Endometrial microvascular endothelial cells (primary cell): ENCODE measurements around the gene TBC1D14. TPM values are rescaled to one million over a fixed set of nuclear protein-coding genes. Genes with fewer than 3 reads are reported as not detected.
"Not testable (repeated sequence)": the region's sequence is repeated elsewhere in the genome, so short reads cannot be mapped to it uniquely, and the experiment has no call there.

Experiments
- in situ Hi-C: cut with HindIII; loops from 2 replicates; pipeline ENCODE4 v1.10.0; 2017; ENCODE audit warnings: low sequenced_read_pairs, low pct_unique_long_range_greater_than_20kb; ENCODE audit errors: inconsistent ontology term
- total RNA-seq: library from RNA; depleted of rRNA; stranded (reverse); fragments of >200 nt; gene quantifications from one replicate; pipeline ENCODE4 v1.2.3, GENCODE V29; 2015; ENCODE audit errors: inconsistent ontology term

The TBC1D14 gene
- total RNA-seq, 1 donor from 2014 or later, result 14.5 TPM

DNA sequence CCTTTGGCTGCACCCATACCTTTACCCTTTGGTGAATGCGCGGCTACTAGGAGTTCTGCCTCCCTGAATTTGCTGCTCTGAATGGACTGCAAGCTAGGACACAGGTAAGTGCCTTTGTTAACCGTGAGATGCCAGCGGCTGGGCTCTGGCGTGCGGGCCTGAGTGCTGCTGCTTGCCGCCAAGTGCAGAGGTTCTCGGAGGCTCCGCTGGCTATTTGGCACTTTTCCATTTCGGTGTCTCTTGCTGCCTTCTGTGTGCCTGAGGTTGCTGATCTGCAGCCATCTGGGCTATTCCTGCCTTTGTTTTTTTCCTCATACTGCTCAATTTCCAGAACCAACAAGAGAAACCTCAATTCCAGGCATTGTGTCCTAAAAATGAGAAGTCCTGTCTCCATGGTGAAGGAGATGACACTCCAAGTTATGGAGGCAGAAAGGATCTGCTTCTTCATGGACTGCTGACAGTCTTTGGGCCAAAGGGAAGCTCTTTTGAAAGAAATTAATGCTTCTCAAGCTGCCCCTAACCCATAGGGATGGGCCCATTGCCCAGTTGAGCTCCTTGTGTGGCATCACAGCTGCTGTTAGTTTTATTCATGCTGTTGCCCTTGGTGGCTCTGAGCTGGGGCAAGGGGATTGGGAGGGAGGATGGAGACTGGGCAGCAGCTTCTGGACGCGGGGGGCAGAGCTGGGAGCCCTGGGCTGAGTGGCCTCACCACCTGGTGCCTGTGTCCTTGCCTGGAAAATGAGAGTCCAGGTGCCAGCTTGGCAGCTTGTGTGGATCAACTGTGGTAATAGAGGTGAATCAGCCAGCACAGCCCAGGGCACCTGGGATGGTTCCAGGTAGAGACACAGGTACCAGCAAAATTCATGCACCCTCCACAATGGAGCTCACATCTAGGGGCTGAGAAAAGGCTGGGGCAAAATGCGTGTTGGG lies 3.8 kb upstream of the TBC1D14 start:
- in situ Hi-C loops, result no loop called here

DNA sequence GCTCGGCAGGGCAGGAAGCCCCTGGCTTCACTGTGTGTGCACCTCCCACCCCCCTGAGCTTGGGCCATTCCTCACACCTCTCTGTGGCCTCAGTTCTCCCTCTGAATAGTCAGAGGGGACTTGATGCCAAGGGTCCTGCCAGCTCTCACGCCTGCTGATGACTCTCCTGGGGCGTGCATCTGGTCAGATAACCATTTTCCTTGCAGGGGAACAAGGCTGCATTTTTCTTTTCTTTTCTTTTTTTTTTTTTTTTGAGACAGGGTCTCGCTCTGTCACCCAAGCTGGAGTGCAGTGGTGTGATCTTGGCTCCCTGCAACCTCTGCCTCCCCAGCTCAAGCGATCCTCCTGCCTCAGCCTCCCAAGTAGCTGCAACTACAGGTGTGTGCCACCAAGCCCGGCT lies 3.1 kb upstream of the TBC1D14 start:
- in situ Hi-C loops, result not testable (repeated sequence)

DNA sequence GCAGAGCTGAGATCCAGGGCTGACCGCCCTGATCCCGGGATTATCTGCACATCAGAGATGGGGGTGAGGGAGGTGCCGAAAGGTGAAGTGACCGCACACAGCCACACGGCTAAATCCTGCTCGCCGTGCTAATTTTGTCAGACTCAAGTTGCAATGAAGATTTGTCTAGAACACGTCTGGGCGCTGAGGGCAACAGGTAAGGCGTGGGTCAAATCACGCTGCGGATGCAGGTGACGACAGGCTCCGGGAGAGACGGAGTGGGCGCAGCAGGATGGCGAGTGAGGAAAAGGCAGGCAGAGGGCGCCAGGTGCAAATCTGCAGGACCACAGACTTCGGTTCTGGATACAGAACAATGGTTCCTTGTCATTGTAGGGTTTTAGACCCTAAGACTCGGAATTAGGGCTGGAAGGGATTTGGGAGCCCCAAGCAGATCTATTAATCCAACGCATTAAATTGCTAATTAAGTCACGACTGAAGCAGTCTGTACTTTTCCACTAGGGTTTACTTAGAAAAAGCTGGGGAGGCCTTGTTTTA lies 1.9 kb upstream of the TBC1D14 start:
- in situ Hi-C loops, result no loop called here

DNA sequence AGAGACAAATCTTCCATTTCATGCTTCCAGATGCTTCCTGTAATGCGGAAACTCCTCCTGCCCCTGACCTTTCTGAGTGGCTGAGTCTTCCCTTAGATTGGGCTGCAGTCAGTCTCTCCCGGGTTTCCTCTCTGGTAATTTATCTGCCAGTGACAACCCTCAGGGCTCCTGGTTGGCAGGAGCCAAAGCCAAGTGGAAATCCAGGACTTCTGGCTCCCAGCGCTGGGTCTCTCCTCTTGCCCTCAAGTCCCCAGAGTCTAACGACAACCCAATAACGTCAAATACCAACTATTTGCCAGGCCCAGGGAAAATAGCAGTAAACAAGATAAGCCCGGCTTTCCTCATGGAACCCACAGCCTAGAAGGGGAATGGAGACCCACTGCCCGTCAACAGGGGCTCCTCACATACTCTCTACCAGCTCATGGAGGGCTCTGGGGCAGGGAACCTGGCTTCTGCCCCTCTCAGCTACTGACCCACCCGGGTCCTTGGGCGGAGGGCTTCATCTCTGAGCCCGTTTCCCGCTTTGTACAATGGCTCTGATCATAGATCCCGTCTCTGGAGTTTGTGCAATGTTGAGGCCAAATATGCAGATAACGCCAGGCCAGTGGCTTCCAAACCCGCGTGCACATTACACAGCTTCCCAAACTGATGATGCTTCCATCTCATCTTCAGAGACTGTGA lies 1.1 kb upstream of the TBC1D14 start:
- in situ Hi-C loops, result no loop called here

DNA sequence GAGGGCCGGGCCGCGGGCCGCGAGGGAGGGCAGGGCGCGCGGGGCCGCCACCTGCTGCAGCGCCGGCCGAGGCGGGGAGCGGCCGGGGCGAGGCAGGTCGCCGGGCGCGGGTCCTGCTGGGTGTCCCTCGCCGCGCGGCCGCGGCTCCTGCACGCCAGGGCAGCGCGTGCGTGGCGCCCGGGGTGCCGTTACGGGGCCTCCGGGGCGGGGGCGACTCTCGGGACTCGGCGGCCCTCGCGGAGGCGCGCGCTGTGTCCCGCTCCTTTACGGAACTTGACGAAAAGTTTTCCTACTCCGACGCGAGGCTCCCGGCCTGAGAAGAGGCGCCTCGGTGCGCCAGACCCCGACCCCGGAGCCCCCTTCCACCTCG lies 329 bp downstream of the TBC1D14 start:
- in situ Hi-C loops, result no loop called here

DNA sequence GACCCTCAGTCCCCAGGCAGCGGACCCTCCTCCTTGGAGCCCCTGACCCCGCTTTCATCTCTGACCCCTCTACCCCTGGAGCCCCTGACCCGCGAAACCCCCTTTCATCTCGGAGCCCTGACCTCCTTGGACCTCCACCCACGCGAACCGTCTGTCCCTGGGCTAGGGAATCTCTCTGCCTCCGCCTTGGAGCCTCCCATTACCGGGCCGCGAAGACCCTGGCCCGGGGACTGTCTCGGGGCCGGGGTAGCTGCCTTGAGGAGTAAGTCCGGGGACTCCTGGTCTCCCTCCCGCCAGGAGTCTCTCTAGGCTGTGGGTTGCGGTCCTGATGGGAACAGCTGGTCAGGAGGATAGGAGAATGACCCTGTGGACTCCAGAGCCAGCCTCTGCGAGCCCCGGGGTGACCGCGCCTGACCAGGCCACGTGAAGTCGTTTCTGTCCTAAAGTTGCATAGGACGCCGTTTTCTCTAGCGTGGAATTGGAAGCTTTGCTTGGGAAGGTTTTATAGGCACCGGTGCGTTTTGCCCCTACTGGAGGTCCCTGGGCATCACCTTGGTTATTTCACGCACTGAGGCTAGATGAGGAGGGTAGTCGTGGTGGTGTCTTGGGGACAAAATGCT lies 824 bp downstream of the TBC1D14 start:
- in situ Hi-C loops, result no loop called here

DNA sequence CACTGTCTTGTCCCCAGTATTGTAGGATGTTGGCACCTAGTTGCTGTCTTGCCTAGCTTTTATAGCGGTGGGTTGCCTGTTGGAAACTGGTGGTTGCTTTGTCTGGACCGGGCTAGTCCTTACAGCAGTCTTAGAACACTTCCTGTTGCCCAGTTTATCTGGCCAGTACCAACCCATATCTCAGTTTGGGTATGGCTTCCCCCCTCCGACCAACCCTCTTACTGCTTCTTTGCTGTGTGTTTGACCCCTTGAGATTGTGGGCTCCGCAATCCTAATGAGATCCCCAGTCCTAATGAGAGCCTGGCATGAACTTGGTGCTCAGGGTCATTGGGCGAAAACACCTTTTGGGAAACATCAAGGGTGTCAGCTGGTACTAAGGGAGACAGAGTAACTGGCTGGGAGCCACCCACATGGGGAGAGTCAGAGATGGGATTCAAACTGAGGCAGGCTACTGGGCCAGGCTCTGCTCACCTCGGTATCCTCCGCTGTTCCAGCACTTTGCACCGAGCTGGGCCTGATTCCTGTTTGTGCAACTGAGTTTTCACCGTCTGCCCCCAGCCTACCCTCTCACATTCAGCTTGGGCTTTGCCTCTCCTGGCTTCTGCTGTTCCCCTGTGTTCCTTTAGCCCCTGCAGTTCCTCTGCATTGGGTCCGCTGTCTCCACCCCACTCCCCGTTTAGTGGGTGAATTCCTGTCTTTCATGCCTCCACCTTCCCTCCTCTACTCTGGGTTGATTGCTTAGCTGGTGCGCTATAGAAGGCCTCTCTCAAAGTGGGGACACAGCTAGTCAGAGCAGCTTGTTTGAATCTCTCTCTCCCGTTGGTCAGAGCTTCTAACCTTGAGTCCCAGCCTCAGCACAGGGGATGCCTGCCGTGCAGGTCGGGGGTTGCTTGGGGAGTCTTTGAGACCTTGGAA lies 1.6 kb downstream of the TBC1D14 start:
- in situ Hi-C loops, result no loop called here

DNA sequence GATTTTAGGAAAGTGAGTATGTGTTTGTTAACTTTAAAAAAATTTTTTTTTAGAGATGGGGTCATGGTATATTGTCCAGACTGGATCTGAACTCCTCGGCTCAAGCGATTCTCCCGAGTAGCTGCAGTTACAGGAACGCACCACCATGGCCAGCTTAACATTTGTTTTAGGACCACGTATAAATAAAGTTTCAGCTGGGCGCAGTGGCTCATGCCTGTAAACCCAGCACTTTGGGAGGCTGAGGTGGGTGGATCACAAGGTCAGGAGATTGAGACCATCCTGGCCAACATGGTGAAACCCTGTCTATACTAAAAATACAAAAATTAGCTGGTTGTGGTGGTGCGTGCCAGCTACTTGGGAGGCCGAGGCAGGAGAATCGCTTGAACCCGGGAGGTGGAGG lies 2.3 kb downstream of the TBC1D14 start:
- in situ Hi-C loops, result not testable (repeated sequence)

DNA sequence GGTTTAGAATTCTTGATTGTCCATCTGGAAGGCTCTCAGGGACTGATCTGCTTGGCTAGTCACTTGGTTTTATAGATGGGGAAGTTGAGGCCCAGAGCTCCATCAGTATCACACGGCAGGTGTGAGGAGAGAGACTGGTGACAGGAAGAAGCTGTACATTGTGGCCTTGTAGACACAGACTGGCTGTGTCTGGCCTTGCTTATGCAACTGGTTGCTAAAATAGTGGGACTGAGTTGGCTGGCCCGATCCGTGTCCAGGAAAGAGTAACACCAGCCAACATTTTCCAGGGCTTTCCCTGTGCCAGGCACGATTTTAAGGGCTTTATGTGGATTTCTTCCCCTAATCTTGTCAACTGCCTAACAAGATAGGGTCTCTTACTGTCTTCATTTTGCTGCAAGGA lies 2.8 kb downstream of the TBC1D14 start:
- in situ Hi-C loops, result no loop called here

DNA sequence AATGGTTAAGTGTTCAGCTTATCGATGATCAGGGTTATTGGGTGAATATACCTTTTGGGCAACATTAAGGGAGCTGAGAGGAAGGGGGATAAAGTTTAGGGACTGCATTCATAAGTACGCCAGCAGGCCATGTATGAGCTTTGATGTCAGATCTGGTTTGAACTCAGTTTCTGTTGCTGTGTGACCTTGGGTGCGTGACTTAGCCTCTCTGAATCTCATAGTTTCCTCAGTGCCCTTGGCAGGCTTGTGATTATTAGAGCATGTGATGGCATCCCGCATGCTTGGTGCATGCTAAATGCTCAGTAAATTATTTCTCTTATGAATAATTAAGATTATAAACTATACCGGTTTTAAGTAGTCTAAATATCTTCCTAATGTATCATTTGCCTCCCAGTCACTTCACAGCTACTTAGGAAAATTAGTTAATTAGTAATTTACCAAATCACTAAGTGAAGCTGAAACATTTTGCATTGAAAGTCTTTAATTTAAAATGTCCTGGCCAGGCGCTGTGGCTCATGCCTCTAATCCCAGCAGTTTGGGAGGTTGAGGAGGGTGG lies 3.8 kb downstream of the TBC1D14 start:
- in situ Hi-C loops, result no loop called here

DNA sequence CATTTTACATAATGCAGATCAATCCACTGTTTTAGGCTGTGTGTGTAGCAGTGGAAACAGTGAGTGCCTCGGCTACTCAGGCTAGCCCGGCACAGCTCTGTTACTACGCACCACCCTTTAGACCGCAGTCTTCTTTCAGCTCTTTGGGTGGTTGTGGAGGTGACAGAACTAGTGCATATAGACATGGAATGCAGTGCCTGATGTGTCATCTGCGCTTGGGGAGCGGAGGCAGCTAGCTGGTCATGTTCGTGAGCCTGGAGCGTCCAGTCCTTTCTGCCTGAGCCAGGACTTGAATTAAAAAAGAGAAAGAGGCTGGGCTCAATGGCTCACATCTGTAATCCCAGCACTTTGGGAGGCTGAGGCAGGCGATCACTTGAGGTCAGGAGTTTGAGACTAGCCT lies 4.8 kb downstream of the TBC1D14 start:
- in situ Hi-C loops, result no loop called here

DNA sequence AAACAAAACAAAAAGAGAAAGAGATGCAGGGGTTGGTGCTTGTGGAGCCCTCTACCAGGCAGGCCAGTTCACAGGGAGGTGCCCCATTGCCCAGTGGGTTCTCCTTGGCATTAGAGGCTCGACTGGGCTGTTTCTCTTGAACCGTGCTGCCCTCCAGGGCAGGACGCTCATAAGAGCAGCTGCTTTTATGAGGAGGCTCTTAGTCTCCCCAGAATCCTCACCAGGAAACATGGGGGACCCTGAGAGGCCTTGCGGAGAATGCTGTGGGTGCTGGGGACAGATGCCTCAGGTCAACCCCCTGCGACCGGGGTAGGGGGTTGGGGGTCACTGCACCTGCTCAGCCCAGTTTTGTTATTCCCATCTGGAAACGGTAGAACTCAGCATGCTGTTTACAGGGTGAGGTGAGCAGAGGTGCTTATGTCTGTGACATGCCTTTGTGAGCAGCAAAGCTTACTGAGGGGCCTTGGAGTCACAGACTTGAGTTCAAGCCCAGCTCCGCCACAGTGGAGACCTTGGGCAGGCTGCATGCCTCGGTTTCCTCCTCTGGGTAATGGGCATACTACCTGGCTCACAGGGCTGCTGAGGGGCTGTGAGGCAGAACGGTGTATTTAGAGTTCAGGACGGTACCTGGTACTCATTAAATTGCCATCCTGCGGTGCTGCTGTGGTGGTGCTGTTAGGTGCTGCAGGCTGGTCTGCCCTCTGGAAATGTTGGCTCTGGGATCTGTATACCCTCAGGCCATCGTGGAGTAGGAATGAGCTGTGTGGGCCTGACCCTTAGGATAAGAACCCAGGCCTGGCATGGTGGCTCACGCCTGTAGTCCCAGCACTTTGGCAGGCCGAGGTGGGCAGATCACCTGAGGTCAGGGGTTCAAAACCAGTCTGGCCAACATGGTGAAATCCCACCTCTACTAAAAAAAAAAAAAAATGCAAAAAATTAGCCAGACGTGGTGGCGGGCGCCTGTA lies 5.7 kb downstream of the TBC1D14 start:
- in situ Hi-C loops, result no loop called here

DNA sequence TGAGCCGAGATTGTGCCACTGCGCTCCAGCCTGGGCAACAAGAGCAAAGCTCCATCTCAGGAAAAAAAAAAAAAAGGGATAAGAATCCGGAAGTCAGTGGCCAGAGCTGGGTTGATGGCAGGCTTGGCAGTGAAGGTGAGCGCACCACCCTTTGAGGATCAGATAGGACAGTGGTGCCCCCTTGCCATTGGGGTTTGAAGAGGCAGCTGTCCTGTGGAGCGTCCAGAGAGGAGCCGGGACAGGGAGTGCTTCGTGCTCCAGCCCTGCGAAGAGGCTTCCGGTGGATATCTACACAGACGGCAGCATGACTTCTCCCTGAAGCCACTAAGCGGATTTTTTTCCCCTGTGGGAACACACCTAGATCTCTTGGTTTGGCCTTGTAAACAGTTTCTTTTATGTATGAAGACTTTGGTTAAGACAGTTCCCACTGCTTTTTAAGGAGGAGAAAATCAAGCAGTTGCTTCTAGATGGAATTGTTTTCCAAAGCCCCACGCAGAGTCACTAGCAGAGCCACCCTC lies 6.5 kb downstream of the TBC1D14 start:
- in situ Hi-C loops, result no loop called here

DNA sequence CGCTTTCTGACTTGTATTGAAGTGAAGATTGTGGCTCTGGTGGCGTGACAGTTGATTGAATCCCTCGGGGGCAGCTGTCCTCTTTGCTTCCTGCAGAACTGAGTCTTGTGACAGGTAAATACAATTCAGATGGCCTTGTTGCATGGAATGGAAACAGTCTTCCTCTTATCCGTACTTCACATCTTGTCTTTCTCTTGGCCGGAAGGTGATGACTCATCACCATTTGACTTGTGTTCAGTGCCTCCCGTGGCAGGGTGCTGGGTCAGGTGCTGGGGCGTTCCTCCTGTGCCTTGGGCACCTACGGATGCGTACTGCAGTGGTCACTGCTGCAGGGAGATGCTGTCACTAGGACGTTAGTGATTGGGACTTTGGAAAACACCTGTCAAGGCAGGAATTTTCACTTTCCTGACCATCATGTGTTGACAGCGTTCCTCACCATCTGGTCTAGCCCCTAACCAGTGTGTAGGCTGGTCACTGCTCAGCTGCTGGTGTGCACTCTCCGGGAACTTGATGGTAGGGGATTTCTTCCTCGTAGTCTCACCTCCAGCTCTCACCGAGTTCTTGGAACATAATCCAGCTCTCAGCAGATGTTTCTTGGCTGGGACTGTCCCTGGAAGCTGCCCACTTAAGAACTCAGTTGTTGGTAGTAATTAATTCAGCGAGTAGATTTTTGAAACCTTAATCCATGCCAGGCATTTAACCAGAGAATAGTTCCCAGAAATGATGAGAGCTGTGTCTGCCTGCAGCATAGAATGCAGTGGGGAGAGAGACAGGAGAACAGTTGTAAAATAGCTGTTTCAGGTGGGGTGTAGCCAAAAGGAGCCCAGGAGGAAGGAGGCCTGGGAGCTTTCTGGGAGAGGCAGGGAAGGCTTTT lies 7.2 kb downstream of the TBC1D14 start:
- in situ Hi-C loops, result no loop called here

DNA sequence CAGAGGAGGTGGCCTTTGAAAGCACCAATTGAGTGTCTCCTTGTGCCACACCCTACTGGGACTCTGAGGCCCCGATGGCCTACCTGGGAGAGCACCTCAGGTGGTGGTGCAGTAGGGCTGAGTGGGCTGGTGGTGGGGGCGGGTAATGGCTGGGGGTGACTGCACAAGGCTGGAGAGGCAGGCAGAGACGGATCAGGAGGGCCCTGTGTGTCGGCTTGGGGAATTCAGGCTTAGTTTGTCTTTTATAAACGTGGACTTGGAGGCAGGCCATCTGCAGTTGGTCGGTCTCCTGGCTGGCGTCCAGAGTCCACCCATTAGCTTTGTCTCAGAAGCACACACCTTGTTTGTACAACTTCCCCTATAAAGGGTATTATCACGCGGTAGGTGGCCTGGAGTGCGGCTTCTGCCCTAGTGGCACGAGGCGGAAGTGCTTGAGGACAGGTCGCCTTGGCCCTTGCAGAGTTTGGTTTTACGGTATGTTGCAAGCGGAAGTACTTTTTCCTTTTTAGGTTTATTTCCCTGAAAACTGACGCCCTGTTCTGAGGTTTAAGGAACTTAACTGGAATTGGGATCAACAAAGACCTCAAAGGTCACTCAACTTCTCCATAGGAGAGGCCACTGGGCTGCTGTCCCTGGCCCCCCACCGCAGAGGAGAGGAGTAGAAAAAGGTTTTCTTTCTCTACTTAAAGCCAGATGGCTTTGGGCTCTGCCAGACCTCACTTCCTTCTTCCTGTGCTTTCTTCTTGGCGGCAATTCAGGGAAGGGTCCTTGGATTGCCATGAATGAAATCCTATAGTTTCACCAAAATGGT lies 8.0 kb downstream of the TBC1D14 start:
- in situ Hi-C loops, result no loop called here
